ENCODE data around the gene ASPSCR1.

DNA sequence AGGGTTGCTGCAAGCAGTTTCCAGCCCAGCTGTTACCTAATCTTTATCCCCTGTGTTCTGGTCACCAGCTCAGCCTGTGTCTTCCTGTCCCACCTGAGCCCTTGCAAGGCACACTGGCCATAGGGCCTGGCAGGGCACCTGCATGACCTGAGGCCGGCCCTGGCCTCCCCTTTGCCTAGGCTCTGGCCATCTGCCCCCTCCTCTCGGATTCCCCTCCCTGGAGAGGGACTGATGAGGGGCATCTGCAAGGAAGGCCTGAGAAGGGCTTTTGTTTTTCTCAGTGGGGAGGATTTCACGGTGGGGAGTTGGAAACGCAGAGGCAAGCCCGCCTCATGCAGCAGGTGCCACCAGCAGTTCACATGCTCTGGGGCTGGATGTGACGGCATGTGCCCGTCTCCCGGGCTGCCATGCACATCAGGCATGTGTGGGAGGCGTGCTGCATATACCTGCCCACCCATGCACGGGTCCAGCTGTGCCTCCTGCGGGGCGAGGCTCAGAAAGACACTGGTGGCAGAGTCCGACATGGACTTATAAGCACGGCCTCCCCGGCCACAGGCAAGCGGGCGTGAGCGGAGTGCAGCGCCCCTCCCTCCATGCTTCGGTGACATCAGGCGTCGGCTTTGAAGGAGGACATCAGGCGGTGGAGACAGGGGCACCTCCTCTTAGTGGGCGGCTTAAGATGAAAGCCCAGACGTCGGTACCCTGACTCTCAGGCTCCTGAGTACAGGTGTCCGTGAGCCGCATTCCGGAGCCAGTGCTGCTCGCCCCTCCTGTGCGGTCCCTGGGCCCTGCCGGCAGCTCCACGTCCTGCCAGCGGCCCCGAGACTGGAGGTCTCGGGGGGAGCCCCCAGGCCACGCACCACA, 16.5 kb downstream of the ASPSCR1 start:
- no peak for TF ChIP-seq POLR2A (IDR thresholded peaks at IDR 0.05)
- TF ChIP-seq, protein P1, sequence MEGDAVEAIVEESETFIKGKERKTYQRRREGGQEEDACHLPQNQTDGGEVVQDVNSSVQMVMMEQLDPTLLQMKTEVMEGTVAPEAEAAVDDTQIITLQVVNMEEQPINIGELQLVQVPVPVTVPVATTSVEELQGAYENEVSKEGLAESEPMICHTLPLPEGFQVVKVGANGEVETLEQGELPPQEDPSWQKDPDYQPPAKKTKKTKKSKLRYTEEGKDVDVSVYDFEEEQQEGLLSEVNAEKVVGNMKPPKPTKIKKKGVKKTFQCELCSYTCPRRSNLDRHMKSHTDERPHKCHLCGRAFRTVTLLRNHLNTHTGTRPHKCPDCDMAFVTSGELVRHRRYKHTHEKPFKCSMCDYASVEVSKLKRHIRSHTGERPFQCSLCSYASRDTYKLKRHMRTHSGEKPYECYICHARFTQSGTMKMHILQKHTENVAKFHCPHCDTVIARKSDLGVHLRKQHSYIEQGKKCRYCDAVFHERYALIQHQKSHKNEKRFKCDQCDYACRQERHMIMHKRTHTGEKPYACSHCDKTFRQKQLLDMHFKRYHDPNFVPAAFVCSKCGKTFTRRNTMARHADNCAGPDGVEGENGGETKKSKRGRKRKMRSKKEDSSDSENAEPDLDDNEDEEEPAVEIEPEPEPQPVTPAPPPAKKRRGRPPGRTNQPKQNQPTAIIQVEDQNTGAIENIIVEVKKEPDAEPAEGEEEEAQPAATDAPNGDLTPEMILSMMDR (IDR thresholded peaks at IDR 0.05): no peak

All from testis (tissue), 2 donors.